Vagina (tissue), 2 donors: ENCODE data around the gene CHRNA5. TPM values are rescaled to one million over a fixed set of nuclear protein-coding genes. Genes with fewer than 3 reads are reported as not detected.
A peak's percentile ranks its signal among the peaks of the same experiment; 100 is the strongest.

Experiments used
- DNase-seq, 2 donors: peaks; one replicate each; pipeline ENCODE4 v3.0.0-alpha.2; 2017; ENCODE audit errors: extremely low spot score in 2 of 2
- H3K27ac ChIP-seq: fragments of 200-600 bp; sonication (generic); one replicate; pipeline ENCODE4 v1.5.1; 2019
- H3K27me3 ChIP-seq: fragments of 200-600 bp; sonication (generic); one replicate; pipeline ENCODE4 v1.5.1; 2019
- H3K36me3 ChIP-seq, 2 donors: fragments of 200-600 bp; sonication (generic); one replicate each; pipeline ENCODE4 v1.5.1; 2017 to 2019
- H3K4me1 ChIP-seq: fragments of 200-600 bp; sonication (generic); one replicate; pipeline ENCODE4 v1.5.1; 2019
- H3K4me3 ChIP-seq, 2 donors: fragments of 200-600 bp; sonication (generic); 1 replicate in 1 of 2; 2 replicates in 1 of 2; pipeline ENCODE4 v1.5.1; 2016 to 2019
- H3K9me3 ChIP-seq: fragments of 200-600 bp; sonication (generic); one replicate; pipeline ENCODE4 v1.5.1; 2019
- POLR2A ChIP-seq, 2 donors: fragments of 450-650 bp; IDR thresholded peaks; one replicate each; pipeline ENCODE4 v1.6.1; 2017; ENCODE audit warnings: antibody characterized with exemption in 2 of 2, mild to moderate bottlenecking in 2 of 2, moderate library complexity in 2 of 2
- POLR2AphosphoS5 ChIP-seq, 2 donors: sonication (generic); formaldehyde crosslinking; IDR thresholded peaks; one replicate each; pipeline ENCODE4 v1.9.0; 2017; ENCODE audit warnings: antibody characterized with exemption in 2 of 2, mild to moderate bottlenecking in 2 of 2, low read depth in 1 of 2; ENCODE audit not compliant: insufficient read depth in 1 of 2
- intact Hi-C: fragments of 100-400 bp; cut with DNase I; formaldehyde crosslinking; loops from one replicate; pipeline ENCODE4 v1.15.1; 2023
- total RNA-seq: library from RNA; depleted of rRNA; stranded (reverse); fragments of >200 nt; gene quantifications from one replicate; pipeline ENCODE4 v1.2.3, GENCODE V29; 2016
- TF ChIP-seq, protein P1 (sequence below), 3 experiments: fragments of 450-650 bp in 2 of 3; fragments of 200-600 bp in 1 of 3; sonication (generic) in 1 of 3; IDR thresholded peaks; one replicate each; pipeline ENCODE4 v1.5.1; 2017 to 2019; ENCODE audit warnings: antibody characterized with exemption in 3 of 3, mild to moderate bottlenecking in 2 of 3, moderate library complexity in 2 of 3

CHRNA5 gene
- total RNA-seq, 1 donor from 2014 or later, result 8.8 TPM

DNA sequence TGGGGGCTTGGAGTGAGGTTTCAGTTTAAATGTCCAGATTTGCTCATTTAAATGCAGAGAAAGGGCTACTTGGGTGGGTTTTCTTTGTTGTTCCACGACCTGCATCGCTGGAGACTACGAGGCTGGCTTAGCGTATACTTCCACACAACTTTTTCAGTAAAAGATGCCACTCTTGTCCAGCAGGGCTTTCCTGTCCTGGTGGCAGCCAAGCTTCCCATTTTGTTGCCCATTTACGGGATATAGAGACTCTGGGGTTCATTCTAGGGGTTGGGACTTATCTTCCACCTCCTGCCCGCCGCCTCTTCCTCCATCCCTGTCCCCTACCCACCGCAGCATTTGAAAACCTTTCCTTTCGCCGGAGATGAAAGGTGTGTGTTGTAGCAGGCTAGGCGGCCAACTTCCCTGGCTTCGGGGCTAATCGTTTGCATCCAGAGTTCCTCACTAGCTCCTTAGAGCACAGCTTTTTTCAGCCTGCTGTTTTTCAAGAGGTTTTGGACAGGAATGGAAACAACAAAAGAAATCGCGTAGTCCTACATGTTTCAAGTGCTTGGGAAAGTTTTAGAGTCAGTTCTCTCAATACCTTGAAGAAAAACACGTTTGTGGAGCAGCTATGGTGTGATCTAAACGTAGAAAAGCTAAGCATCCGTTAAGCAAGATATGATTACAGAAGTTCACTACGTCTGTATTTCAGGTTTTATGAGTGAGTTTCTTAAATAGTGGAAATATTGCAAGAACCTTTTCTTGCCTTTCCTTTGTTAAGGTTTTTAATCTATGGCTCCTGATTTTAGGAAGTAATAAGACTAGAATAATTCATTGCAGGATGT lies 843 bp downstream of the CHRNA5 start:
- no peak for DNase-seq
- Histone ChIP-seq H3K4me1 (peaks cover 12% of the 10 kb centered on the region), H3K9me3 (no peaks in the 10 kb centered on the region), H3K4me3 (peak overlapping the region; percentile 54 to 75), H3K27ac (peak overlapping the region; percentile 40), H3K27me3 (no peaks in the 10 kb centered on the region), H3K36me3 (no peaks in the 10 kb centered on the region)
- TF ChIP-seq POLR2AphosphoS5 (IDR thresholded peaks at IDR 0.05; ENCODE audit: insufficient read depth in 1 of 2, low read depth in 1 of 2) (no peak), POLR2A (IDR thresholded peaks at IDR 0.05) (no peak)
- TF ChIP-seq, protein P1, sequence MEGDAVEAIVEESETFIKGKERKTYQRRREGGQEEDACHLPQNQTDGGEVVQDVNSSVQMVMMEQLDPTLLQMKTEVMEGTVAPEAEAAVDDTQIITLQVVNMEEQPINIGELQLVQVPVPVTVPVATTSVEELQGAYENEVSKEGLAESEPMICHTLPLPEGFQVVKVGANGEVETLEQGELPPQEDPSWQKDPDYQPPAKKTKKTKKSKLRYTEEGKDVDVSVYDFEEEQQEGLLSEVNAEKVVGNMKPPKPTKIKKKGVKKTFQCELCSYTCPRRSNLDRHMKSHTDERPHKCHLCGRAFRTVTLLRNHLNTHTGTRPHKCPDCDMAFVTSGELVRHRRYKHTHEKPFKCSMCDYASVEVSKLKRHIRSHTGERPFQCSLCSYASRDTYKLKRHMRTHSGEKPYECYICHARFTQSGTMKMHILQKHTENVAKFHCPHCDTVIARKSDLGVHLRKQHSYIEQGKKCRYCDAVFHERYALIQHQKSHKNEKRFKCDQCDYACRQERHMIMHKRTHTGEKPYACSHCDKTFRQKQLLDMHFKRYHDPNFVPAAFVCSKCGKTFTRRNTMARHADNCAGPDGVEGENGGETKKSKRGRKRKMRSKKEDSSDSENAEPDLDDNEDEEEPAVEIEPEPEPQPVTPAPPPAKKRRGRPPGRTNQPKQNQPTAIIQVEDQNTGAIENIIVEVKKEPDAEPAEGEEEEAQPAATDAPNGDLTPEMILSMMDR (IDR thresholded peaks at IDR 0.05), result peak in 1 of 3 experiments; percentile 13
- intact Hi-C loops, result no loop called here

DNA sequence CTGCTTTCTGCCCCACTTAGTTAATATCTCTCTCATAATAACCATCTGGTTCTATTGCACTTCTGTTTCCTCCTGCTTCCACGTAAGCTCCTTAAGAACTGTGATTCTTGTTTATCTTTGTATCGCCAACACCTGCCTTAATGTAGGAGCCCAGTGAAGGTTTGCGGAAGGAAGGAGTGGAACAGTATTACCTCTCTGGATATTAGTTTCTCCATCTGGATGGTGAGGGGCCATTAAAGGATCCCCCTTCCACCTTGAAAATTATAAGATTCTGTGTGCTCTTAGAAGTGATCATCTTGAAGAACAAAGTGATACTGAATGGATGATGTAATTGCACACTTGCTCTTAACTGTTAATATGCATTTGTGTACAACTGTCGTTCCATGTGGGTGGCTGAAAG lies 2.2 kb downstream of the CHRNA5 start:
- Histone ChIP-seq H3K27ac (no peak overlapping the region), H3K36me3 (no peaks in the 10 kb centered on the region), H3K4me3 (no peak overlapping the region), H3K27me3 (no peaks in the 10 kb centered on the region), H3K4me1 (peaks cover 12% of the 10 kb centered on the region), H3K9me3 (no peaks in the 10 kb centered on the region)
- no peak for DNase-seq
- intact Hi-C loops, result no loop called here
- TF ChIP-seq POLR2AphosphoS5 (IDR thresholded peaks at IDR 0.05; ENCODE audit: insufficient read depth in 1 of 2, low read depth in 1 of 2) (no peak), POLR2A (IDR thresholded peaks at IDR 0.05) (no peak)
- TF ChIP-seq, protein P1 (IDR thresholded peaks at IDR 0.05), result no peak

- Histone ChIP-seq H3K4me1 (peaks cover 11% of the 10 kb centered on the region), H3K9me3 (no peaks in the 10 kb centered on the region), H3K27ac (no peak overlapping the region), H3K4me3 (no peak overlapping the region), H3K27me3 (no peaks in the 10 kb centered on the region), H3K36me3 (no peaks in the 10 kb centered on the region)
- intact Hi-C loops, result no loop called here
- TF ChIP-seq POLR2A (IDR thresholded peaks at IDR 0.05), result no peak
- TF ChIP-seq, protein P1 (IDR thresholded peaks at IDR 0.05), result no peak
- TF ChIP-seq POLR2AphosphoS5 (IDR thresholded peaks at IDR 0.05; ENCODE audit: insufficient read depth in 1 of 2, low read depth in 1 of 2), result no peak
- no peak for DNase-seq
Observed at GRCh38 chr15:78570710-78571109, 5.4 kb downstream of the CHRNA5 start.

GRCh38 chr15:78571382-78571781 lies 6.1 kb downstream of the CHRNA5 start:
- H3K27me3 ChIP-seq, result no peaks in the 10 kb centered on the region
- no peak overlapping the region for H3K27ac ChIP-seq
- TF ChIP-seq, protein P1 (IDR thresholded peaks at IDR 0.05), result no peak
- TF ChIP-seq POLR2AphosphoS5 (IDR thresholded peaks at IDR 0.05; ENCODE audit: insufficient read depth in 1 of 2, low read depth in 1 of 2) (no peak), POLR2A (IDR thresholded peaks at IDR 0.05) (no peak)
- DNase-seq, result no peak
- no peaks in the 10 kb centered on the region for H3K9me3 ChIP-seq
- H3K36me3 ChIP-seq, result no peaks in the 10 kb centered on the region
- peaks cover 4% of the 10 kb centered on the region for H3K4me1 ChIP-seq
- intact Hi-C loops, result no loop called here
- H3K4me3 ChIP-seq, result no peak overlapping the region

- H3K36me3 ChIP-seq, result no peaks in the 10 kb centered on the region
- no peak for DNase-seq
- no peak for TF ChIP-seq POLR2A (IDR thresholded peaks at IDR 0.05)
- TF ChIP-seq, protein P1 (IDR thresholded peaks at IDR 0.05), result no peak
- no peak for TF ChIP-seq POLR2AphosphoS5 (IDR thresholded peaks at IDR 0.05; ENCODE audit: insufficient read depth in 1 of 2, low read depth in 1 of 2)
- H3K27ac ChIP-seq, result no peak overlapping the region
- H3K4me3 ChIP-seq, result no peak overlapping the region
- no peaks in the 10 kb centered on the region for H3K4me1 ChIP-seq
- no peaks in the 10 kb centered on the region for H3K27me3 ChIP-seq
- no peaks in the 10 kb centered on the region for H3K9me3 ChIP-seq
- intact Hi-C loops, result no loop called here
Observed at GRCh38 chr15:78573416-78573815, 8.1 kb downstream of the CHRNA5 start.
